Suprapubic skin (tissue), 4 donors: ENCODE data around the gene CPB2. TPM values are rescaled to one million over a fixed set of nuclear protein-coding genes. Genes with fewer than 3 reads are reported as not detected.

Experiments
- DNase-seq, 2 donors: peaks; one replicate each; pipeline ENCODE4 v3.0.0-alpha.2; 2019; ENCODE audit warnings: low spot score in 2 of 2
- H3K27ac ChIP-seq: fragments of 200-600 bp; sonication (generic); one replicate; pipeline ENCODE4 v1.5.1; 2019
- H3K27me3 ChIP-seq: fragments of 200-600 bp; sonication (generic); one replicate; pipeline ENCODE4 v1.5.1; 2019
- H3K36me3 ChIP-seq: fragments of 200-600 bp; sonication (generic); one replicate; pipeline ENCODE4 v1.5.1; 2019
- H3K4me1 ChIP-seq: fragments of 200-600 bp; sonication (generic); one replicate; pipeline ENCODE4 v1.5.1; 2019
- H3K4me3 ChIP-seq: fragments of 200-600 bp; sonication (generic); one replicate; pipeline ENCODE4 v1.5.1; 2019; ENCODE audit warnings: mild to moderate bottlenecking
- H3K9me3 ChIP-seq: fragments of 200-600 bp; sonication (generic); one replicate; pipeline ENCODE4 v1.5.1; 2019
- EP300 ChIP-seq: sonication (generic); formaldehyde crosslinking; IDR thresholded peaks from one replicate; pipeline ENCODE4 v1.6.1; 2017; ENCODE audit warnings: antibody characterized with exemption
- POLR2A ChIP-seq, 2 donors: fragments of 450-650 bp; IDR thresholded peaks; one replicate each; pipeline ENCODE4 v1.6.1; 2017; ENCODE audit warnings: antibody characterized with exemption in 2 of 2, mild to moderate bottlenecking in 2 of 2, moderate library complexity in 2 of 2
- POLR2AphosphoS5 ChIP-seq, 3 donors: sonication (generic); formaldehyde crosslinking; IDR thresholded peaks; one replicate each; pipeline ENCODE4 v1.6.1; 2017; ENCODE audit warnings: antibody characterized with exemption in 3 of 3
- WGBS: methylation state at CpG from one replicate; pipeline ENCODE4 v1.1.5; 2018; 5-methylcytosine and 5-hydroxymethylcytosine counted together
- total RNA-seq, 4 donors: library from RNA; depleted of rRNA; stranded (reverse); fragments of >200 nt; gene quantifications; one replicate each; pipeline ENCODE4 v1.1.0, GENCODE V29; 2016
- TF ChIP-seq, protein P1 (sequence below), 2 donors: fragments of 200-600 bp in 1 of 2; fragments of 450-650 bp in 1 of 2; sonication (generic) in 1 of 2; IDR thresholded peaks; one replicate each; pipeline ENCODE4 v1.5.1; 2016 to 2019; ENCODE audit warnings: antibody characterized with exemption in 2 of 2, mild to moderate bottlenecking in 1 of 2, moderate library complexity in 1 of 2

CPB2 gene
- total RNA-seq, 4 donors from 2014 or later: 0.38 to 1.1 TPM; not detected in 2

DNA sequence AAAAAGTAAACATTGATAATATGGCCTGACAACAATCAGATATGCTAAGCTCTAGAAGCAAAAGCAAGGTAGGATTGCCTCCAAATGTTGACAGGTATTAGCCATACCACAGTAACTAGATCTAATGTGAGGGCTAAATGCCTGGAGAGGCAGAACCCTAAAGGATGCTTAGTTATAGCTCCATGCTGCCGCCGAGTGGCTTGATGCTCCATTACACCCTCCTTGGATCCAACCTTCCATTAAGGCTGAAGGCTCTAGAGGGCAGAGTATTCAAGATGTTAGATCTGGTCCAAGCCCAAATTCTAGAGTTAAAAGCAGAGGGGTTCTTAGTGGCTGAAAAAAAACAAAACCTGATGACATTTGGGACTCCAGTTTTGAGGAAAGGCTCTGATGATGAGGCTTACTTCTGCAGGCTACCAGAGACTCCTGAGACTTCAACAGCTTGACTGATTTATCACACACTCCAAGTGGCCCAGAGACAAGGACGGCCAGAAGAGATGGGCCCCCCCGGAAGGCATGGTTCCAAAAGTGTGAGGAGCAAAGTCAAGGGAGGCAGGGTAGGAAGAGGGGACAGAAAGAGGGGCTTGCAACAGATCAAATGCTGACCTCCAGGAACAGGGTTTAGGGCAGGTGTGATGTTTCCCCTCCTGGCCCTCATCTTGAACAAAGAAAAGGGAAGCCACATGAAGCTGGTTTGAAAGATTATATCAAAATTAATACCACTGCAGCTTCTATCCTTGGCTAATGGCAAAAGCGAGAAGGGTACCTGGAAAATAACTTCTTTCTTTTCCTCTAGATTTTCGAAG lies 21.9 kb upstream of the CPB2 start:
- 57% methylated on average over 6 of the region's 6 CpGs for WGBS
- TF ChIP-seq, protein P1, sequence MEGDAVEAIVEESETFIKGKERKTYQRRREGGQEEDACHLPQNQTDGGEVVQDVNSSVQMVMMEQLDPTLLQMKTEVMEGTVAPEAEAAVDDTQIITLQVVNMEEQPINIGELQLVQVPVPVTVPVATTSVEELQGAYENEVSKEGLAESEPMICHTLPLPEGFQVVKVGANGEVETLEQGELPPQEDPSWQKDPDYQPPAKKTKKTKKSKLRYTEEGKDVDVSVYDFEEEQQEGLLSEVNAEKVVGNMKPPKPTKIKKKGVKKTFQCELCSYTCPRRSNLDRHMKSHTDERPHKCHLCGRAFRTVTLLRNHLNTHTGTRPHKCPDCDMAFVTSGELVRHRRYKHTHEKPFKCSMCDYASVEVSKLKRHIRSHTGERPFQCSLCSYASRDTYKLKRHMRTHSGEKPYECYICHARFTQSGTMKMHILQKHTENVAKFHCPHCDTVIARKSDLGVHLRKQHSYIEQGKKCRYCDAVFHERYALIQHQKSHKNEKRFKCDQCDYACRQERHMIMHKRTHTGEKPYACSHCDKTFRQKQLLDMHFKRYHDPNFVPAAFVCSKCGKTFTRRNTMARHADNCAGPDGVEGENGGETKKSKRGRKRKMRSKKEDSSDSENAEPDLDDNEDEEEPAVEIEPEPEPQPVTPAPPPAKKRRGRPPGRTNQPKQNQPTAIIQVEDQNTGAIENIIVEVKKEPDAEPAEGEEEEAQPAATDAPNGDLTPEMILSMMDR (IDR thresholded peaks at IDR 0.05): peak; percentile 53 to 73
- TF ChIP-seq POLR2AphosphoS5 (IDR thresholded peaks at IDR 0.05): no peak
- no peak for DNase-seq

DNA sequence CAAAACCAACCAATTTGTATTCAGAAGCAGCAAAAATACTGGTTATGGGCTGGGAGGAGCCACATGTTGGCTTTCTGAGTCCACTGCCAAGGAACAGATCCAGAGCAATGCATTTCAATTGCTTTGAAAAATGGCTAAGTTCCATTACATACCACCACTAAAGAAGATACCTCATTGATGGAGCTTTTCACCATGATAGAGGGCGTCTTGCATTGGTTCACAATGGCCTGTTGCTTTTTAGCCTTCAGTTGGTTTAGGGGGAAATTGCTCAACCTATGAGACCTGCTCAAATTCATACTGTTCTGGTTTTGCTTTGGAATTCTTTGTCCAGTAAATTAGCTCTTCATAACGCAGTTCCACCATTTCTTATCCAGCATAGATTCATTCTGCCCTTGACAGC lies 21.2 kb upstream of the CPB2 start:
- Histone ChIP-seq H3K36me3 (no peaks in the 10 kb centered on the region), H3K9me3 (no peaks in the 10 kb centered on the region), H3K4me3 (no peak overlapping the region), H3K27ac (no peak overlapping the region), H3K27me3 (no peaks in the 10 kb centered on the region), H3K4me1 (peaks cover 18% of the 10 kb centered on the region)
- DNase-seq: no peak
- TF ChIP-seq EP300: no peak
- TF ChIP-seq, protein P1 (IDR thresholded peaks at IDR 0.05): no peak
- 46% methylated on average over 2 of the region's 2 CpGs for WGBS

More for the DNA sequence above, 21.9 kb upstream of the CPB2 start:
- no peaks in the 10 kb centered on the region for H3K27me3 ChIP-seq
- peaks cover 14% of the 10 kb centered on the region for H3K4me1 ChIP-seq
- no peaks in the 10 kb centered on the region for H3K36me3 ChIP-seq
- H3K9me3 ChIP-seq: no peaks in the 10 kb centered on the region
- H3K4me3 ChIP-seq: no peak overlapping the region
- no peak overlapping the region for H3K27ac ChIP-seq

DNA sequence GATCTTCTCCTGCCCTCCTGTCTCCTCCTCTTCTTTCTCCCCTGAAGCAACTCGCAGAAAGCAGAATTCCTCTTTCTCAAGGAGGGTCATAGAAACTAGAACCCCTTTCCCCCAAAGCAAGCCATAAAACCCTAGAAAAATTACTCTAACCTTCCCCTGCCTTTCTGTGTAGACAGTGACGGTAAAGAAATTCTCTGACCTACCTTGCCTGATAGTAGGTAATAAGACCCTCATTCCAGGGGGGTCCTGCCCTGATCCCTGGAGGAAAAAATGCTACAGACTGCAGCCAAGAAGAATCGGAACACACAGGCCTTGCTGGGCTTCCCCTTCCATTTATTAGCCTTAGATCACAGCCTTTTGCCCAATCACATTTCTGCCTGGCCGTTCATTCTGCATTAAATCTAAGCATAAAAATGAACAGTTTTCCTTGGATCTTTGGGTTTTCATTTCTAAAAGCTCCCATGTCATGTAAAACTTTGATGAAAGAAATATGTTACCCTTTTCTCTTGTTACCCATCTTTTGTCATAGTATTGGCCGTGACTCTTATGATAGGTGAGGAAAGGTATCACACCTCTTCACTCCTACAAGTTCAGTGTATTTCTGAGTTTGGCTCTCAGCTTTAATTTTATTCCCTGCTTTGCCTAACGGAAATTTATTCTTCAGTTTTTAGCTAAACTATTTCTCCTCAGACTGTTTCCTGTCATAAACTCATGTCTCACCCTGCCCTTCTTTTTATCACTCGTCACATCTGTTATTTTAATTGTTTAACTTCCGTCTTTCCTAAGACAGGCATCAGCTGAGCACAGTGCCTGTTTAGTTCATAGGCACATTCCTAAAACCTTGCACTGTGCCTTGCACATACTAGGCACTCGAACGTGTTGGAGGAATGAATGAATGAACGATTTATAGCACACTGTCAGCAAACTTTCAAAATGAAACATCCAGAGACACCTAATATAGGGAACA lies 20.4 kb upstream of the CPB2 start:
- Histone ChIP-seq H3K36me3 (no peaks in the 10 kb centered on the region), H3K27me3 (no peaks in the 10 kb centered on the region), H3K4me1 (peaks cover 25% of the 10 kb centered on the region), H3K9me3 (no peaks in the 10 kb centered on the region), H3K27ac (no peak overlapping the region), H3K4me3 (no peak overlapping the region)
- DNase-seq: no peak
- WGBS: 37% methylated on average over 11 of the region's 11 CpGs
- TF ChIP-seq POLR2A (IDR thresholded peaks at IDR 0.05) (no peak), POLR2AphosphoS5 (IDR thresholded peaks at IDR 0.05) (no peak), EP300 (no peak)
- TF ChIP-seq, protein P1 (IDR thresholded peaks at IDR 0.05): no peak

DNA sequence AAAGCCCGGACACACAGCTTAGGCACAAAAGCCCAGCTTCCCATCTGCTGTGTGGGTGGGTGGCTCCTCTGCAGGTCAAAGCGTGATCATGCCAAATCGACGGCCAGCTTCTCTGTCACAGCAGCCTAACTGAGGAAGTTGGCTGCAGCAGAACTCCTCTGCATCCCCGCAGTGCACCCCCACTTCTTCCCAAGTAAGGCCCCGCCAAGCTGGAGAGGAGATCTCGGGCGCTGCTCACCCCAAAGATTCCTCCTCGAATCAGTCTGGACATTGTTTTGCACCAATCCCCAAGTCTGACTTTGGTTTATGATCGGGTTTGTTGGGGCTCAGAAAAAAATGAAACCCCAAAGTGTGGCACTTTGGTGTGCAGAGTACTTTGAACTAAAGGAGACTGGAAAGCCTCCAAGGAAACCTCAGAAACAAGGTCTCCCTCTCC lies 19.7 kb upstream of the CPB2 start:
- Histone ChIP-seq H3K27ac (no peak overlapping the region), H3K27me3 (no peaks in the 10 kb centered on the region), H3K4me3 (no peak overlapping the region), H3K36me3 (no peaks in the 10 kb centered on the region), H3K4me1 (peaks cover 26% of the 10 kb centered on the region), H3K9me3 (no peaks in the 10 kb centered on the region)
- DNase-seq: no peak
- WGBS: 88% methylated on average over 10 of the region's 10 CpGs
- TF ChIP-seq POLR2A (IDR thresholded peaks at IDR 0.05) (no peak), EP300 (no peak), POLR2AphosphoS5 (IDR thresholded peaks at IDR 0.05) (no peak)
- TF ChIP-seq, protein P1 (IDR thresholded peaks at IDR 0.05): no peak

DNA sequence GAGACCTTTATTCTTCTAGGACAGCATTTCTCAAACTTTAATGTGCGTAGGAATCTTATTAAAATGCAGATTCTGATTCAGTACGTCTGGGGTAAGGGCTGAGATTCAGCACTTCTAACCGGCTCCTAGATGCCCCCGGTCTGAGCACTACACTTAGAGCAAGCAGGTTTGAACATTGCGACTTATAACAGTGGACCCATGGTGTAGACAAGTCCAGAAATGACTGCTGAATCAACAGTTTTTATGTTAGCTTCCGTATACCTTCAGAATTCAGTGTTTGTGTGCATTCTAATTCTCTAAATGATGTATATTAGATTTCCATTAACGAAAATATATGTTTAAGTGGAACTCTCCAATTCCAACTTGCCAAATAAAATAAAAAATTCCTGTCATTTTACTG lies 17.5 kb upstream of the CPB2 start:
- Histone ChIP-seq H3K36me3 (no peaks in the 10 kb centered on the region), H3K27ac (no peak overlapping the region), H3K27me3 (no peaks in the 10 kb centered on the region), H3K9me3 (no peaks in the 10 kb centered on the region), H3K4me1 (peaks cover 26% of the 10 kb centered on the region), H3K4me3 (no peak overlapping the region)
- DNase-seq: no peak
- WGBS: 92% methylated on average over 7 of the region's 7 CpGs
- TF ChIP-seq EP300 (no peak), POLR2AphosphoS5 (IDR thresholded peaks at IDR 0.05) (no peak), POLR2A (IDR thresholded peaks at IDR 0.05) (no peak)
- TF ChIP-seq, protein P1 (IDR thresholded peaks at IDR 0.05): no peak
